Suprapubic skin (tissue), 4 donors: ENCODE data around the gene ANKRD17.

Experiments used
- CTCF ChIP-seq, 2 donors: fragments of 200-600 bp in 1 of 2; fragments of 450-650 bp in 1 of 2; sonication (generic) in 1 of 2; IDR thresholded peaks; one replicate each; pipeline ENCODE4 v1.5.1; 2016 to 2019; ENCODE audit warnings: antibody characterized with exemption in 2 of 2, mild to moderate bottlenecking in 1 of 2, moderate library complexity in 1 of 2
- EP300 ChIP-seq: sonication (generic); formaldehyde crosslinking; IDR thresholded peaks from one replicate; pipeline ENCODE4 v1.6.1; 2017; ENCODE audit warnings: antibody characterized with exemption
- POLR2A ChIP-seq, 2 donors: fragments of 450-650 bp; IDR thresholded peaks; one replicate each; pipeline ENCODE4 v1.6.1; 2017; ENCODE audit warnings: antibody characterized with exemption in 2 of 2, mild to moderate bottlenecking in 2 of 2, moderate library complexity in 2 of 2
- POLR2AphosphoS5 ChIP-seq, 3 donors: sonication (generic); formaldehyde crosslinking; IDR thresholded peaks; one replicate each; pipeline ENCODE4 v1.6.1; 2017; ENCODE audit warnings: antibody characterized with exemption in 3 of 3

- TF ChIP-seq POLR2A (IDR thresholded peaks at IDR 0.05) (no peak), CTCF (IDR thresholded peaks at IDR 0.05) (no peak), POLR2AphosphoS5 (IDR thresholded peaks at IDR 0.05) (no peak), EP300 (no peak)
Measured at GRCh38 chr4:73034896-73035295, 223.7 kb downstream of the ANKRD17 start.
